Naive thymus-derived CD8-positive, alpha-beta T cell (primary cell): ENCODE measurements around the gene CABCOCO1. TPM values are rescaled to one million over a fixed set of nuclear protein-coding genes. Genes with fewer than 3 reads are reported as not detected.

Source experiments
- ATAC-seq, 2 donors: fragments of 150-1000 bp; cut with Tn5 transposase in 1 of 2; sonication (Bioruptor Pico), chemical (Tn5 transposase) in 1 of 2; 1 replicate in 1 of 2; 2 replicates in 1 of 2; pipeline ENCODE4 v1.10.0; 2021; ENCODE audit warnings: mild to moderate bottlenecking in 2 of 2, moderate library complexity in 2 of 2
- POLR2A ChIA-PET: fragments of 350-600 bp; sonication (Branson Sonifier 250); formaldehyde crosslinking; loops from one replicate; lab custom pipeline; 2021; ENCODE audit warnings: antibody characterized with exemption; lab: Charles Lee
- DNase-seq, 10 donors: peaks; one replicate each; pipeline versions ENCODE4 v3.0.0 to v3.0.0-alpha.2; 2020 to 2022
- H3K27ac Mint-ChIP-seq, 10 donors: one replicate each; pipeline ENCODE4 v1.8.0; 2020 to 2022; ENCODE audit warnings: mild to moderate bottlenecking in 10 of 10, mixed read lengths in 10 of 10, moderate library complexity in 4 of 10, inconsistent platforms in 1 of 10
- H3K27me3 Mint-ChIP-seq, 5 donors: one replicate each; pipeline ENCODE4 v1.8.0; 2021 to 2022; ENCODE audit warnings: mixed read lengths in 5 of 5
- H3K36me3 Mint-ChIP-seq, 3 donors: one replicate each; pipeline ENCODE4 v1.8.0; 2020 to 2022; ENCODE audit warnings: mixed read lengths in 3 of 3, mild to moderate bottlenecking in 2 of 3, inconsistent platforms in 1 of 3
- H3K4me1 Mint-ChIP-seq, 4 donors: one replicate each; pipeline ENCODE4 v1.8.0; 2021 to 2022; ENCODE audit warnings: mixed read lengths in 4 of 4
- H3K4me3 Mint-ChIP-seq, 10 donors: one replicate each; pipeline ENCODE4 v1.8.0; 2020 to 2022; ENCODE audit warnings: mild to moderate bottlenecking in 10 of 10, mixed read lengths in 10 of 10, moderate library complexity in 6 of 10, inconsistent platforms in 1 of 10
- H3K9me3 Mint-ChIP-seq, 9 donors: one replicate each; pipeline ENCODE4 v1.8.0; 2020 to 2022; ENCODE audit warnings: mixed read lengths in 9 of 9, mild to moderate bottlenecking in 3 of 9, inconsistent platforms in 1 of 9, moderate library complexity in 1 of 9
- polyA plus RNA-seq, 3 donors: library from polyadenylated mRNA; unstranded; fragments of 300-500 nt; fragmentation: Illumina TruSeq; gene quantifications; one replicate each; pipeline ENCODE4 v1.2.3, GENCODE V29; 2021
- total RNA-seq, 8 experiments: library from RNA in 2 of 8; stranded (reverse) in 2 of 8; gene quantifications; one replicate each; pipeline ENCODE4 v1.2.3 and lab custom pipeline; 2021 to 2026

The CABCOCO1 gene
- total and polyA plus RNA-seq, 5 experiments from 2014 or later = not detected

DNA sequence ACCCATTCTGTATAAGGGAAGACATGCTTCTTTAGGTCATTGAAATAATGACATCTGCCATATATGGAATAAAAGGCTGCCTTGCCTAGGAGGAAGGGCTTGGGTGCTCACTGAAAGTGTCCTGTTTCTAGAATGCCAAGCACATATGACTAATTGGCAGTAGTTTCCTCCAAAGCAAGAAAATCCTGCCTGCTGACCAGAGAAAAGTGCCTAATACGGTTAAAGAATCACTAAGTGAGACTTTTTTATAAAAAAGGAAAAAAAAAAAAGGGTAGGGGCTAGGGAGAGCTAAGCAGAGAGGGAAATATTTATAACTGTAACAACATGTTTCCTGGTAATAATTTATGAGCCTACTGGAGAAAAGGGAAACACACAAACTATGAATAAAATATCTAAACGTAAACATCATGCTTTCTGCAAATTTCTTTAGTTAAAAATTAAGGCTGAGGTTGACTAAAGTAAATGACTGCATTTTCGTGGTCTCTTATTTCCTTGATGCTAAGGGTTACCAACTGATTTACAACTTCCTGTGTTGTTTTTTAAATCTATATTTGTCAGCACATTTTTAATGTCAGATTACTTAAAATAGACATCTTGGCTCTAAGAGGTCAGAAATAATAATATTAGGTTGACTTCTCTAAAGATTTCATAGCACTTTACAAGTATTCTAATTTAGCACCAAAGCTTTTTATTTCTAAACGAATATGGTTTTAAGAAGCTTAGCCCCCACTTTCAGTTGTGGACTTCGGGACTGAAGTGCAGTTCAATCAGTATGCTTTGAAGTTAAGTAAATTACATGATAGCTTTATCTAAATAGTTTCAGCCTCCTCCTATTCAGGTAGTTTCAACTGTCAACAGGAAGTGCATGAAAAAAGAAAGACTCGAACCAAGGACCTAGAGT is 89.6 kb downstream of the CABCOCO1 start:
- POLR2A ChIA-PET = no interaction called here
- Mint-ChIP-seq H3K36me3 (no peaks in the 10 kb centered on the region), H3K9me3 (no peaks in the 10 kb centered on the region), H3K4me3 (peak overlapping the region in 4 of 10 donors; percentile 20 to 53 (median 24)), H3K27me3 (no peaks in the 10 kb centered on the region), H3K27ac (peak overlapping the region in 5 of 10 donors; percentile 5 to 81 (median 67)), H3K4me1 (peaks cover 5 to 29% (median 21%) of the 10 kb centered on the region in 4 donors)
- ATAC-seq (no peak), DNase-seq (no peak)

DNA sequence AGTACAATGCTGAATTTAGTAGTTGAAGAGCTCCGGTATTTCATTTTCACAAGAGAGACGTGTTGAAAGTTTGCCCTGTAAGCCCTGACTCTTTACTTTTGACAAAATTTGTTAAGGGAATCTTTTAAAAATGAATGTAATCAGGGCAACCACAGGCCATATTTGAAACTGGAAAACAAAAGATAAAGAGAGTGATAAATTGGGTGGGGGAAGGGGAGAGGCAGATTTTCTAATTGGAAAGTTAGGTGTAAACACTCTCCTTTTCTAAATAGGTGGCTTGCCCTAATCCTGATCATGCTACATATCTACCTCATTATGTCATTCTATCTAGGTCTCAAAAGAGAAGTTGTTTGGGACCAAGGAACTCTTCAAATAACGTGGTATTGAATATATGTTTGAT is 90.7 kb downstream of the CABCOCO1 start:
- no peak overlapping the region for H3K4me3 Mint-ChIP-seq
- POLR2A ChIA-PET = no interaction called here
- DNase-seq (no peak), ATAC-seq (no peak)
- H3K27ac Mint-ChIP-seq = no peak overlapping the region
- H3K9me3 Mint-ChIP-seq = no peaks in the 10 kb centered on the region
- H3K4me1 Mint-ChIP-seq = peaks cover 5 to 29% (median 21%) of the 10 kb centered on the region in 4 donors
- no peaks in the 10 kb centered on the region for H3K27me3 Mint-ChIP-seq
- no peaks in the 10 kb centered on the region for H3K36me3 Mint-ChIP-seq

DNA sequence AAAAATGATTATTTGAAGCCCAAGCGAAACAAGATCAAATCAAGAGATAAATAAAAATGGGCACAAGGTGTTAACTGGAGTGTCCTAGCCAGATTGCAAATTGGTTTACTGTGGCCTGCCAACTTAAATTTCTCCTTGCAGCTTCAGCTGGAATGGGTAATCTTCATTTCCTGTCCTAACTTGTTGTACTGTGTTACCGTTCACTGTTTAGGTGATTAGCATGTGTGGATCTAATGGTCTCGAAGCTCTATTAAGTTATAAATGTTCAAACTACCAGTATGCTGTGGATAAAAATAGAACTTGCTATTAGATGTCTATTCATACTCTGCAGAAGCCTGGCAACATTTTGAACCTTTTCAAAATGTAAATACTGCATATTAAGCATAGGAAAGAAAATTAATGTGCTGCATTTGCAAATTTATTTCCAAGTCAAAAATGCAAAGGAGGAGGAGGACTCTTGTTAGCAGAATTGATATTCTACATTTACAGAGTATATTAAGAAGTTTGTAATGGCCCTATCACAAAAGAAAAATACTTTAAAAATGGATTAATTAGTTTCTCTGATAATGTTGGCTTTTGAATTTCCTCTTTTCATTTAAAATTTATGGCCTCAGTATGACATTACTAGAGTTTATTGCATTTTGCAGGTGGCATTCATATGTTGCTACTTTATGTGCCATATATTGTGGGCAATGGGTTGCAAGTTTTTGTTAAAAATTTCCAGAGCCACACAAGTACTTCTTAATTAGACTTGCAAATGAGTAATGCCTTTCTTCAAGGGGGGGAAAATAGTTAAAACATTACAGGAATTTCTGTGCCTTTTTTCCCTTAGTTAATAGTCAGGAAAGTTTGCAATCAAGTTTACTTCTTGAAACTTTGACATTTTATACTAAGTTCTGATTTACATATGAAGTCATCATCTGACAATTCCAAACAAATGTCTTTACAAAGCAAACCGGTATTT is 92.1 kb downstream of the CABCOCO1 start:
- no peaks in the 10 kb centered on the region for H3K36me3 Mint-ChIP-seq
- no peak overlapping the region for H3K27ac Mint-ChIP-seq
- H3K4me1 Mint-ChIP-seq = peaks cover 5 to 29% (median 21%) of the 10 kb centered on the region in 4 donors
- DNase-seq = no peak
- no peaks in the 10 kb centered on the region for H3K9me3 Mint-ChIP-seq
- no peak for ATAC-seq
- no peaks in the 10 kb centered on the region for H3K27me3 Mint-ChIP-seq
- POLR2A ChIA-PET = no interaction called here
- H3K4me3 Mint-ChIP-seq = no peak overlapping the region

DNA sequence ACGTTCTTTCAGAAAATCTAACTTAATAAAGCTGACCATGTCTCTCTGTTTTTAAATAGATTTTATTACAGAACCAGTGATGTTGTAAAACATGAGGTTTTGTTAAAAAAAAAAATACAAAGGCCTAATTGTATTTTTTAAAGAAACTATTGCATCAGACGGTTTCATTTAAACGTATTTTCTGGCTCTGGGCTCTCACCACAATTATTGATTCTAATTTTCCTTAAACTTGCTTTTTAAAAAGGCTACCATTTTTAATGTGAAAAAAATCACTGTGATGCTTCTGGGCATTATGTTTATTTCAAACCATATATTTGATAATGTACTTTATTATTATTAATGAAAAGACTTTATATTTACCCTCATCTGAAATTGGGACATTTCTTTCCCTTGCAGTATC is 94.3 kb downstream of the CABCOCO1 start:
- Mint-ChIP-seq H3K27ac (no peak overlapping the region), H3K4me1 (peaks cover 0 to 14% (median 7%) of the 10 kb centered on the region in 4 donors), H3K9me3 (no peaks in the 10 kb centered on the region), H3K27me3 (no peaks in the 10 kb centered on the region), H3K4me3 (no peak overlapping the region), H3K36me3 (no peaks in the 10 kb centered on the region)
- POLR2A ChIA-PET = no interaction called here
- DNase-seq (no peak), ATAC-seq (no peak)

DNA sequence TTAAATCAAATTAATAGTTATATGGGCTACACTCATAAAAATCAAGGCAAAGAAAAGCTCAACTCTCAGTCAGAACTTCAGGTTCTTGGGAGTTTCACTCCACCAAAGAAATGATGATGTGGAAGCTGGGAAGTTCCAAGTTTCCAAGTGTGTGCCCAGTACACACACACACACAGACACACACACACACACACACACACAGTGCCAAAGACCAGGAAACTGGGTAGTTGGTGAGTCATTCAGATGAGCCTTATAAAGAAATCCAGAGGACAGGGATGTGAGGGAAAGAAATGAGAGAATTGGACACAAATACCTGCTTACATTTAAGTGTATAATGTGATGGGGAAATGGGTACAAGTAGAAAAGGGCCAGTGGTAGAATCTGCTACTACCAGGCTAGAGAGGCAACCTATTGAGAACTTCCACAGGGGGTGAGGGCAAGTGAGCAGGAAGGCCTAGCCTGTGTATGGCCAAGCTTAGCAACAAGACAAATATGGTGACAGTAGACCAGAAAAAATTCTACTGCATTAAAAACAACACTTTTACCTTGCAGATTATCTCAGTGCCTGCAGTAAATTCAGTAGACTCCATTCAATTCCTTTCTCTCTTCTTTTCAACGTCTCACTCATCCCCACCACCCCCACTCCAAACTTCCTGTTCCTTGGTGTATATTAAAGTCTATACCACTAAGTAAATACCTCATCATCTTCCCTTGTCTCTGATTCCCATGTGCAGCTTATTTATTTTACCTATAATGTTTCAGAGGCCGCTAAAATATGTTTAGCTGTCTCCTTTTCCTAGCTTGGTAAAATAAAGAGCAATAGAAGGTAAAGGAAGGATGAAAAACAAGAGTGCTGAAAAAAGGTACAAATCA is 95.0 kb downstream of the CABCOCO1 start:
- POLR2A ChIA-PET = no interaction called here
- Mint-ChIP-seq H3K27ac (no peak overlapping the region), H3K9me3 (no peaks in the 10 kb centered on the region), H3K4me1 (peaks cover 0 to 6% (median under 1%) of the 10 kb centered on the region in 4 donors), H3K36me3 (no peaks in the 10 kb centered on the region), H3K27me3 (no peaks in the 10 kb centered on the region), H3K4me3 (no peak overlapping the region)
- DNase-seq (no peak), ATAC-seq (no peak)

DNA sequence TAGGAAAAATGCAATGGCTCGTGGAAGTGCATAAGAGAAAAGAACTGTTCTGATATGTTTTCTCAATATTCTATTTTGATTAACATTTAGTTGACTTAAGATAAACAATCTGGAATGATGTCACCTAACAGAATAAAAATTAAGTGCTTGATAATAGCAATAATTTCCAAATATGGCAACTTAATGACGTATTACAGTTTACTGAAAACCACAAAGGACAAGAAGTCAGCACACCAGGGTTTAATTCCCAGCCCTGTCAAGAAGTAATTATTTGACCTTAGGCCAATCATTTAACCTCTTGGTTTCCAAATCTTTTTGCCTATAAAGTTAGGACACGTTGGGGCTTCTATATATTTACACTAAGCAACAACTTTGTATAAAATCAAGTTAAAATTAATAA is 95.7 kb downstream of the CABCOCO1 start:
- H3K27ac Mint-ChIP-seq = no peak overlapping the region
- no peaks in the 10 kb centered on the region for H3K9me3 Mint-ChIP-seq
- no peak for DNase-seq
- H3K4me1 Mint-ChIP-seq = peaks cover 0 to 2% (median under 1%) of the 10 kb centered on the region in 4 donors
- H3K4me3 Mint-ChIP-seq = no peak overlapping the region
- no peak for ATAC-seq
- no peaks in the 10 kb centered on the region for H3K27me3 Mint-ChIP-seq
- H3K36me3 Mint-ChIP-seq = no peaks in the 10 kb centered on the region
- POLR2A ChIA-PET = no interaction called here

DNA sequence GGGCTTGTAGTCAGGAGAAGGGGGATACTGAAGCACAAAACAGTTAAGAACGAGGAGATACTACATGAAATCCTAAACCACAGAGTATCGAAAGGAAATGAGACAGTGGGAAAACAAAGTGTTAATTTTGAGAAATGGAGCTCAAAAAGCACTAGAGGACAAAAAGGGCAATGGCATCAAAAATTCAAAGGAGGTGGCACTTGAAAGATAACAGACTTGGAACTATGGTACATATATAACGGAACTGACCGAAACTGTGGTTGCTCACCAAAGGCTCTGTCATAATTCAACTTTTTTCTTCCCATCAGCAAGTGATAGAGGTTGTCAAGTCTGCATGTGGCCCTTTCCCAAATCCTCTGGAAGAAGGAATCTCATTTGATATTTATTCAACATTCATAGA is 97.0 kb downstream of the CABCOCO1 start:
- POLR2A ChIA-PET = no interaction called here
- H3K27ac Mint-ChIP-seq = no peak overlapping the region
- no peaks in the 10 kb centered on the region for H3K9me3 Mint-ChIP-seq
- H3K4me1 Mint-ChIP-seq = no peaks in the 10 kb centered on the region
- H3K36me3 Mint-ChIP-seq = no peaks in the 10 kb centered on the region
- H3K27me3 Mint-ChIP-seq = no peaks in the 10 kb centered on the region
- no peak for ATAC-seq
- H3K4me3 Mint-ChIP-seq = no peak overlapping the region
- DNase-seq = no peak

DNA sequence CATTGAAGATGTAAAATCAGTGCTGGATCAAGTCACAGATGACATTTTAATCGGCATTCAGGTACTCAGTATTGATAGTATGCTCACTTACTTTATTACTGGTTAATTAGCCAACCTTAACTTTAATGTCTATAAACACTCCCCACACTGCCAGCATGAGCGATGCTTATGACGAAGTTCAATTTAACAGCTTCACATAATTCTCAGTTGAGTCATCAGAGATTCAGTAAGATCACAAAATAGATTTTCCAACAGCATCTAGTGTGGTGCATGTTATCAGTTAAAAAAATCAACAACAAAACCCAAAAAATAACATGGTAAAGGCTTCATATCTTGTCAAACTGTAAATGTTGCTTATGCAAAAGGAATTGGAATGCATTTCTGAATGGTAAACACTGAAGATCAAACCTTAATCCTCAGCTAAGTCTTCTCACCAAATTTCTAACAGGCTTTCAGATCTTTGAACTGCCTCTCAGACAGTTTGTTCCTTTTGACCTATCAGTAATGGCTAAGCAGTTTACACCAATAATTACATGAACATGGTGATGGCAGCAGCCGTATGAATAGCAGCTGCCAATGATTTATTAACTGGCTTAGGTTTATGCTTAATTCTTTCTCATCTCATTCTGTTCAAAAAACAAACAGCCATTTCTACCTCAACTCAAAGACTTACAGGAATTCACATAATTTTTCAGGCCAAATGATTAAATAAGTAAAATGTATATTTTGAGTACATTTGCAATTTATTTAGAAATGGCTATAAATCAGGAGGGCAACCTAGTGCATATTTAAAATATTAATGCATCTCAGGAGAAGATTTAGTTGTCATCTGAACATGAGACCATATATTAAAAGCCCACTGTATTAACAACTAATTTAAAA is 98.5 kb downstream of the CABCOCO1 start:
- ATAC-seq (no peak), DNase-seq (no peak)
- no peaks in the 10 kb centered on the region for H3K36me3 Mint-ChIP-seq
- POLR2A ChIA-PET = no interaction called here
- H3K9me3 Mint-ChIP-seq = no peaks in the 10 kb centered on the region
- H3K27ac Mint-ChIP-seq = peak overlapping the region in 1 of 10 donors; percentile 32
- no peak overlapping the region for H3K4me3 Mint-ChIP-seq
- H3K27me3 Mint-ChIP-seq = no peaks in the 10 kb centered on the region
- peaks cover 3 to 11% (median 11%) of the 10 kb centered on the region in 4 donors for H3K4me1 Mint-ChIP-seq

DNA sequence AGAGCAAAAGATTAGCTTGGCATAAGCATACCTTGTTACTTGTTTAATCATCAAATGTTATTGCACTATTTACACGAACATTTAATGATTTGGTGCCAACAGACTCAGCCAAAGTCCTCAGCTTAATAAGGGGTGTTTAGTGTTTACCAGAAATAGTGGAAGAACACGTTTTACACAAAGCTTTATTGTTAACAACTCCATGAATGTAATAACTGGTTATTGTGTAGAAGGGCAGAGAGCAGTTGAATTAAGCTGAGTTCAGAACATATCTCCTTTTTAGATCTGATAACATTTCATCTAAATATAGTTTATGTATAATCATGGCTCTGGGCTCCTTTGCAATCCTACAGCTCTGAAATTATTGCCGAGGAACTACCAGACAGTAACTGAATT is 99.1 kb downstream of the CABCOCO1 start:
- Mint-ChIP-seq H3K27ac (no peak overlapping the region), H3K4me3 (no peak overlapping the region), H3K9me3 (no peaks in the 10 kb centered on the region), H3K36me3 (no peaks in the 10 kb centered on the region), H3K27me3 (no peaks in the 10 kb centered on the region), H3K4me1 (peaks cover 3 to 11% (median 11%) of the 10 kb centered on the region in 4 donors)
- DNase-seq (no peak), ATAC-seq (no peak)
- POLR2A ChIA-PET = no interaction called here

DNA sequence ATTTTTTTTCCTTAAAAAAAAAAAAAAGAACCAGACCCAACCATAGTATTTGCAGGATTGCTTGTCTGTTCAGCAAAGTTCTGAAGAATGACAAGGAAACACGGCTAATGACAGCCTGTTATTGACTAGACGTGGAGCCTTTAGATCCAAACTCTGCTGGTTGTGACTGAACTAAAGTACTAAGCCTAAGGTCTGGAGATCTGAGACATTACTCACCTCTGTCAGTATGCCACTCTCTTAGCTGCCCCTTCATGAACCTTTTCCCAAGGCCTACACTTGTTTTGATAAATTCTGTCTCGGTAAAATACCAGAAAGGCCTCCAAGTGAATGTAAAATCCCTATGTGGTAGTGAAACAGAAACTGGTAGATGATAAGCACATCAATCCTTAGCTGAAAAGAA is 101.0 kb downstream of the CABCOCO1 start:
- POLR2A ChIA-PET = no interaction called here
- no peak overlapping the region for H3K4me3 Mint-ChIP-seq
- H3K9me3 Mint-ChIP-seq = no peaks in the 10 kb centered on the region
- DNase-seq (no peak), ATAC-seq (no peak)
- H3K27me3 Mint-ChIP-seq = no peaks in the 10 kb centered on the region
- no peaks in the 10 kb centered on the region for H3K36me3 Mint-ChIP-seq
- H3K27ac Mint-ChIP-seq = no peak overlapping the region
- H3K4me1 Mint-ChIP-seq = peaks cover 3 to 11% (median 11%) of the 10 kb centered on the region in 4 donors

DNA sequence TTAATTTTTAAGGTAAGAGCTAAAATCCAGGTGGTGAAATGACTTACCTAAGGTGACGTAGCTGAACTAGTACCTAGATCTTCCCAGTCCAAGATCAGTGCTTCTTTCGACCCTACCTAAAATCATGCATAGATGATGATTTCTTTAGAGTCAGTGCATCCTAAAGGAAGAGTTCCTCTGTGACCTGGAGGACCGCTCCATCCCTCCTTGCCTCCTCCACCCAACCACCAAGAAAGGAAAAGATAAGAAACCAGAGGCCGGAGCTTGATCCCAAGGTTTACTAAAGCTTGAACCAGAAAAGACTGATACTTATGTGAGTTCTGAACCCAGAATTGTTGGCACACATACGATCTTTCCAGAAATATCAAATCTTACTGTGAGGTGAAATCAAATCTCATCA is 101.8 kb downstream of the CABCOCO1 start:
- no peak for DNase-seq
- Mint-ChIP-seq H3K4me3 (no peak overlapping the region), H3K27me3 (no peaks in the 10 kb centered on the region), H3K27ac (peak overlapping the region in 3 of 10 donors; percentile 27 to 74 (median 49)), H3K9me3 (no peaks in the 10 kb centered on the region), H3K4me1 (peaks cover 3 to 11% (median 11%) of the 10 kb centered on the region in 4 donors), H3K36me3 (no peaks in the 10 kb centered on the region)
- ATAC-seq = no peak
- POLR2A ChIA-PET = no interaction called here
